Gastroesophageal sphincter (tissue), 4 donors: ENCODE measurements around the gene HAUS7. TPM values are rescaled to one million over a fixed set of nuclear protein-coding genes. Genes with fewer than 3 reads are reported as not detected.

Source experiments
- ATAC-seq: fragments of 150-250 bp; one replicate; pipeline ENCODE4 v1.9.1; 2016; ENCODE audit warnings: mild to moderate bottlenecking, moderate library complexity
- H3K27ac ChIP-seq, 4 donors: fragments of 200-600 bp; sonication (generic) in 3 of 4; 1 replicate in 3 of 4; 2 replicates in 1 of 4; pipeline ENCODE4 v1.5.1; 2016 to 2019
- H3K27me3 ChIP-seq: fragments of 200-600 bp; sonication (generic); one replicate; pipeline ENCODE4 v1.5.1; 2019
- H3K36me3 ChIP-seq, 2 donors: fragments of 200-600 bp; sonication (generic); one replicate each; pipeline ENCODE4 v1.5.1; 2019; ENCODE audit warnings: control low read depth in 1 of 2
- H3K4me1 ChIP-seq, 3 donors: fragments of 200-600 bp; sonication (generic); 1 replicate in 2 of 3; 2 replicates in 1 of 3; pipeline ENCODE4 v1.5.1; 2016 to 2019; ENCODE audit warnings: control low read depth in 2 of 3
- H3K4me3 ChIP-seq, 2 donors: fragments of 200-600 bp; sonication (generic); one replicate each; pipeline ENCODE4 v1.5.1; 2019; ENCODE audit warnings: mild to moderate bottlenecking in 1 of 2, moderate library complexity in 1 of 2
- H3K9me3 ChIP-seq, 3 donors: fragments of 200-600 bp; sonication (generic); one replicate each; pipeline ENCODE4 v1.5.1; 2017 to 2019; ENCODE audit warnings: control low read depth in 2 of 3
- CTCF ChIP-seq, 4 experiments: fragments of 200-600 bp in 2 of 4; fragments of 450-650 bp in 2 of 4; sonication (generic) in 1 of 4; IDR thresholded peaks; one replicate each; pipeline ENCODE4 v1.5.1; 2017 to 2019; ENCODE audit warnings: antibody characterized with exemption in 4 of 4, mild to moderate bottlenecking in 2 of 4, moderate library complexity in 2 of 4
- EP300 ChIP-seq: sonication (generic); formaldehyde crosslinking; IDR thresholded peaks from one replicate; pipeline ENCODE4 v1.6.1; 2017; ENCODE audit warnings: antibody characterized with exemption, mild to moderate bottlenecking
- POLR2A ChIP-seq, 2 donors: fragments of 450-650 bp; IDR thresholded peaks; one replicate each; pipeline ENCODE4 v1.6.1; 2017; ENCODE audit warnings: antibody characterized with exemption in 2 of 2, mild to moderate bottlenecking in 2 of 2, moderate library complexity in 1 of 2
- POLR2AphosphoS5 ChIP-seq: sonication (generic); formaldehyde crosslinking; IDR thresholded peaks from one replicate; pipeline ENCODE4 v1.6.1; 2017; ENCODE audit warnings: antibody characterized with exemption
- WGBS, 2 donors: methylation state at CpG; one replicate each; pipeline ENCODE4 v1.1.5; 2018; ENCODE audit warnings: low coverage in 1 of 2; 5-methylcytosine and 5-hydroxymethylcytosine counted together
- total RNA-seq, 4 donors: library from RNA; depleted of rRNA; stranded (reverse); fragments of >200 nt; gene quantifications; one replicate each; pipeline ENCODE4 v1.1.0, GENCODE V29; 2016

HAUS7 gene
- total RNA-seq, 4 donors from 2014 or later: 20.2 to 34.0 (median 28.3) TPM

- WGBS, 2 donors: 87% methylated on average over 4 of the region's 8 CpGs; no CpG with 5 or more reads in 1 of the 2 donors
- TF ChIP-seq CTCF (IDR thresholded peaks at IDR 0.05): no peak
- no peak for TF ChIP-seq POLR2AphosphoS5
- no peak for TF ChIP-seq POLR2A (IDR thresholded peaks at IDR 0.05)
- TF ChIP-seq EP300: no peak
- Histone ChIP-seq H3K4me1 (peaks cover 0 to 3% (median 0%) of the 10 kb centered on the region in 3 donors), H3K4me3 (no peak overlapping the region), H3K36me3 (peaks cover 0 to 57% of the 10 kb centered on the region in 2 donors), H3K9me3 (no peaks in the 10 kb centered on the region), H3K27me3 (no peaks in the 10 kb centered on the region), H3K27ac (no peak overlapping the region)
- ATAC-seq: no peak
Observed at GRCh38 chrX:153450949-153451277, 19.5 kb downstream of the HAUS7 start.

GRCh38 chrX:153450114-153450948, 20.0 kb downstream of the HAUS7 start:
- Histone ChIP-seq H3K27me3 (no peaks in the 10 kb centered on the region), H3K36me3 (peaks cover 0 to 51% of the 10 kb centered on the region in 2 donors), H3K27ac (no peak overlapping the region), H3K4me3 (no peak overlapping the region), H3K9me3 (no peaks in the 10 kb centered on the region), H3K4me1 (no peaks in the 10 kb centered on the region)
- no peak for TF ChIP-seq EP300
- no peak for TF ChIP-seq POLR2AphosphoS5
- TF ChIP-seq POLR2A (IDR thresholded peaks at IDR 0.05): no peak
- TF ChIP-seq CTCF (IDR thresholded peaks at IDR 0.05): no peak
- no peak for ATAC-seq
- WGBS, 2 donors: no CpG with 5 or more reads among the region's 26 CpGs

- H3K9me3 ChIP-seq: no peaks in the 10 kb centered on the region
- no peak for ATAC-seq
- H3K4me1 ChIP-seq: no peaks in the 10 kb centered on the region
- H3K27ac ChIP-seq: no peak overlapping the region
- H3K4me3 ChIP-seq: no peak overlapping the region
- no peaks in the 10 kb centered on the region for H3K27me3 ChIP-seq
- TF ChIP-seq EP300 (no peak), CTCF (IDR thresholded peaks at IDR 0.05) (no peak), POLR2AphosphoS5 (no peak), POLR2A (IDR thresholded peaks at IDR 0.05) (no peak)
- WGBS, 2 donors: 80 to 81% methylated on average over 5 to 6 of the region's 15 CpGs
- H3K36me3 ChIP-seq: peaks cover 0 to 43% of the 10 kb centered on the region in 2 donors
Observed at GRCh38 chrX:153449368-153450113, 20.8 kb downstream of the HAUS7 start.

GRCh38 chrX:153448556-153449367, 21.6 kb downstream of the HAUS7 start:
- 86 to 100% methylated on average over 1 to 3 of the region's 21 CpGs for WGBS, 2 donors
- Histone ChIP-seq H3K9me3 (no peaks in the 10 kb centered on the region), H3K27ac (no peak overlapping the region), H3K36me3 (peaks cover 0 to 35% of the 10 kb centered on the region in 2 donors), H3K27me3 (no peaks in the 10 kb centered on the region), H3K4me3 (no peak overlapping the region), H3K4me1 (no peaks in the 10 kb centered on the region)
- no peak for ATAC-seq
- TF ChIP-seq CTCF (IDR thresholded peaks at IDR 0.05): no peak
- TF ChIP-seq POLR2A (IDR thresholded peaks at IDR 0.05): no peak
- no peak for TF ChIP-seq EP300
- no peak for TF ChIP-seq POLR2AphosphoS5
